Measurements from ENCODE around the gene WDR53. TPM values are rescaled to one million over a fixed set of nuclear protein-coding genes. Genes with fewer than 3 reads are reported as not detected.

WDR53 gene
- polyA plus RNA-seq, 2 of the 4 experiments (the other 2 are of a cell fraction) = 10.8 to 12.0 TPM

- TF ChIP-seq CTCF (IDR thresholded peaks at IDR 0.05) (no peak), MYC (IDR thresholded peaks at IDR 0.05; ENCODE audit: borderline replicate concordance, low read length) (no peak), KDM1A (IDR thresholded peaks at IDR 0.05; ENCODE audit: low read depth) (no peak), MAFK (IDR thresholded peaks at IDR 0.05; ENCODE audit: partially characterized antibody) (no peak), POLR2AphosphoS2 (conservative IDR thresholded peaks at IDR 0.05; ENCODE audit: low read length) (no peak), BHLHE40 (IDR thresholded peaks at IDR 0.05; ENCODE audit: low read depth, low read length) (no peak), NR3C1 (IDR thresholded peaks at IDR 0.05) (no peak), EHMT2 (IDR thresholded peaks at IDR 0.05; ENCODE audit: low read depth) (no peak), FOXS1 (CRISPR knock-in tag; IDR thresholded peaks at IDR 0.05) (no peak), FOSB (CRISPR knock-in tag; IDR thresholded peaks at IDR 0.05) (no peak)
These were observed 50.4 kb downstream of the WDR53 start (continued) for GRCh38 chr3:196517919-196518318.

- POLR2A ChIA-PET = no interaction called here
- FAIRE-seq = no peak
These were observed 51.1 kb downstream of the WDR53 start for GRCh38 chr3:196517162-196517800.

More at GRCh38 chr3:196517162-196517800, 51.1 kb downstream of the WDR53 start:
- ATAC-seq (no peak), DNase-seq (ENCODE audit: low read depth in 1 of 2, low spot score in 1 of 2) (no peak)
- Histone ChIP-seq H3K4me3 (no peak overlapping the region), H3K9me3 (peaks cover 40% of the 10 kb centered on the region), H3K4me2 (no peak overlapping the region), H3K27ac (no peak overlapping the region), H3K4me1 (no peaks in the 10 kb centered on the region)
- 24% methylated on average over 2 of the region's 2 CpGs for WGBS (ENCODE audit: missing lambda C conversion rate)
- TF ChIP-seq HDAC2 (IDR thresholded peaks at IDR 0.05) (no peak), FOSL2 (IDR thresholded peaks at IDR 0.05) (no peak), FOSL2 (CRISPR knock-in tag; IDR thresholded peaks at IDR 0.05) (no peak), CHD4 (IDR thresholded peaks at IDR 0.05; ENCODE audit: borderline replicate concordance) (no peak), REST (IDR thresholded peaks at IDR 0.05) (no peak), PBX3 (IDR thresholded peaks at IDR 0.05) (no peak), HES2 (IDR thresholded peaks at IDR 0.05) (no peak)
- CTCF ChIA-PET = interaction anchor here (0.9 to 4.7 kb wide), 4 partner anchors 9 to 263 kb away, joined by 4 to 26 read pairs (median 10); no protein-coding TSS in a partner anchor
